Endothelial cell of umbilical vein (primary cell): Measurements from ENCODE around the gene DPP6. TPM values are rescaled to one million over a fixed set of nuclear protein-coding genes. Genes with fewer than 3 reads are reported as not detected.

Experiments
- BruUV-seq: library from RNA; stranded (reverse); fragments of 400-500 nt; replicated peaks from 2 replicates; lab custom pipeline; 2021; lab: Mats Ljungman, UMichigan
- CTCF ChIA-PET: fragments of 300-600, 350-600 bp; sonication (Branson Sonifier 250); formaldehyde crosslinking; loops from one replicate; lab custom pipeline; 2021; ENCODE audit warnings: antibody characterized with exemption, inconsistent platforms; lab: Charles Lee
- POLR2A ChIA-PET: fragments of 300-600, 350-600 bp; sonication (Branson Sonifier 250); formaldehyde crosslinking; loops from one replicate; lab custom pipeline; 2021; ENCODE audit warnings: antibody characterized with exemption, inconsistent platforms; lab: Charles Lee
- DNase-seq: peaks from one replicate; pipeline ENCODE4 v3.0.0-alpha.2; 2011; ENCODE audit warnings: low read depth, low spot score
- FAIRE-seq: peaks from 2 replicates; lab custom pipeline; 2011; peaks lifted over from hg19 to GRCh38; lab: Jason Lieb, UNC
- H2AFZ ChIP-seq: 2 replicates; pipeline ENCODE4 v1.6.0; 2012; ENCODE audit warnings: low read depth, low read length, control low read depth, inconsistent platforms
- H3K27ac ChIP-seq: 2 replicates; pipeline ENCODE4 v1.5.1; 2011; ENCODE audit warnings: low read depth, mild to moderate bottlenecking, control low read depth, low read length, moderate library complexity; ENCODE audit not compliant: insufficient read depth
- H3K27me3 ChIP-seq, 2 experiments: 2 replicates each; pipeline versions ENCODE4 v1.6.0 to v1.6.1; 2011; ENCODE audit warnings: low read length in 2 of 2, mixed read lengths in 1 of 2; ENCODE audit not compliant: control insufficient read depth in 2 of 2, insufficient read depth in 2 of 2
- H3K36me3 ChIP-seq, 2 experiments: 2 replicates in 1 of 2; 3 replicates in 1 of 2; pipeline ENCODE4 v1.5.1; 2011; ENCODE audit warnings: low read length in 2 of 2, mild to moderate bottlenecking in 1 of 2, moderate library complexity in 1 of 2; ENCODE audit not compliant: control insufficient read depth in 2 of 2, insufficient read depth in 2 of 2; ENCODE audit errors: extremely low read depth in 1 of 2
- H3K4me1 ChIP-seq: 3 replicates; pipeline ENCODE4 v1.5.1; 2011; ENCODE audit warnings: mild to moderate bottlenecking, low read length; ENCODE audit not compliant: control insufficient read depth, insufficient read depth; ENCODE audit errors: extremely low read depth
- H3K4me2 ChIP-seq: 2 replicates; pipeline ENCODE4 v1.6.1; 2011; ENCODE audit warnings: low read length, control low read depth, mixed read lengths; ENCODE audit not compliant: insufficient read depth
- H3K4me3 ChIP-seq, 3 experiments: fragments of 200-600 bp in 1 of 3; sonication (generic), shearing (Covaris generic) in 1 of 3; replicated peaks in 1 of 3; 2 replicates each; pipeline ENCODE4 v1.5.1; 2011 to 2016; ENCODE audit warnings: control low read depth in 3 of 3, low read length in 3 of 3, mild to moderate bottlenecking in 2 of 3, inconsistent platforms in 1 of 3, low read depth in 1 of 3, moderate library complexity in 1 of 3; ENCODE audit not compliant: insufficient read depth in 1 of 3
- H3K79me2 ChIP-seq: 2 replicates; pipeline ENCODE4 v1.6.0; 2012; ENCODE audit warnings: low read length, inconsistent platforms; ENCODE audit not compliant: control insufficient read depth, insufficient read depth
- H3K9ac ChIP-seq: replicated peaks from 2 replicates; pipeline ENCODE3; 2011; ENCODE audit warnings: low read length, control low read depth; ENCODE audit not compliant: insufficient read depth; ENCODE audit errors: extremely low read depth
- H3K9me1 ChIP-seq: replicated peaks from 3 replicates; pipeline ENCODE4 v1.6.0; 2011; ENCODE audit warnings: mild to moderate bottlenecking, low read length; ENCODE audit not compliant: control insufficient read depth, insufficient read depth; ENCODE audit errors: extremely low read depth
- H3K9me3 ChIP-seq: replicated peaks from 2 replicates; pipeline ENCODE4 v1.5.1; 2012; ENCODE audit warnings: low read length, inconsistent platforms; ENCODE audit not compliant: control insufficient read depth, insufficient read depth
- H4K20me1 ChIP-seq: replicated peaks from 2 replicates; pipeline ENCODE3; 2011; ENCODE audit warnings: mild to moderate bottlenecking, low read length; ENCODE audit not compliant: control insufficient read depth, insufficient read depth; ENCODE audit errors: extremely low read depth
- CTCF ChIP-seq, 2 donors: IDR thresholded peaks; 1 replicate in 1 of 2; 2 replicates in 1 of 2; pipeline ENCODE4 v1.5.1; 2011; ENCODE audit warnings: low read length in 2 of 2, mild to moderate bottlenecking in 2 of 2, moderate library complexity in 2 of 2, control low read depth in 1 of 2, inconsistent platforms in 1 of 2, low read depth in 1 of 2; ENCODE audit not compliant: insufficient read depth in 1 of 2; ENCODE audit errors: extremely low read depth in 1 of 2
- EZH2 ChIP-seq: IDR thresholded peaks from 2 replicates; pipeline ENCODE4 v1.6.1; 2012; ENCODE audit warnings: borderline replicate concordance, low read depth, mild to moderate bottlenecking, moderate library complexity, low read length, inconsistent platforms; ENCODE audit not compliant: severe bottlenecking
- FOS ChIP-seq: IDR thresholded peaks from 2 replicates; pipeline ENCODE4 v1.6.1; 2011; ENCODE audit warnings: mild to moderate bottlenecking, low read length, moderate library complexity, borderline replicate concordance; ENCODE audit not compliant: insufficient read depth
- GATA2 ChIP-seq: IDR thresholded peaks from 2 replicates; pipeline ENCODE4 v1.7.0; 2011; ENCODE audit warnings: low read depth, mild to moderate bottlenecking, moderate library complexity, mixed read lengths, low read length; ENCODE audit not compliant: insufficient read length, insufficient read depth
- JUN ChIP-seq: IDR thresholded peaks from 2 replicates; pipeline ENCODE4 v1.6.1; 2011; ENCODE audit warnings: borderline replicate concordance, low read depth; ENCODE audit not compliant: insufficient read length, insufficient read depth
- MAX ChIP-seq: IDR thresholded peaks from 2 replicates; pipeline ENCODE4 v1.6.1; 2011; ENCODE audit not compliant: insufficient read depth, insufficient read length
- MYC ChIP-seq: IDR thresholded peaks from one replicate; pipeline ENCODE4 v1.6.1; 2011; ENCODE audit warnings: mild to moderate bottlenecking, low read depth, low read length
- POLR2A ChIP-seq: IDR thresholded peaks from 2 replicates; pipeline ENCODE4 v1.6.1; 2012; ENCODE audit warnings: low read depth, mild to moderate bottlenecking, control low read depth, low read length
- POLR2AphosphoS5 ChIP-seq: IDR thresholded peaks from 2 replicates; pipeline ENCODE4 v1.6.1; 2012; ENCODE audit warnings: low read depth, mild to moderate bottlenecking, control low read depth, low read length, moderate library complexity; ENCODE audit not compliant: insufficient read depth
- dilution Hi-C: fragments of 300-500 bp; cut with MboI; formaldehyde crosslinking; loops from one replicate; pipeline ENCODE4 v1.15.0; 2019; ENCODE audit warnings: low sequenced_read_pairs; ENCODE audit not compliant: extremely low pct_ligation_motif_present
- intact Hi-C: fragments of 100-400 bp; cut with micrococcal nuclease; formaldehyde crosslinking; loops from one replicate; pipeline ENCODE4 v1.10.0; 2022
- polyA plus RNA-seq, 4 experiments: library from polyadenylated mRNA; depleted of rRNA in 3 of 4; stranded (reverse) in 3 of 4; unstranded in 1 of 4; fragments of >200 nt; gene quantifications; 2 replicates each; pipeline versions ENCODE4 v1.2.1 to v1.2.3, GENCODE V29; 2011 to 2012; ENCODE audit warnings: missing spikeins in 1 of 4
- total RNA-seq: library from RNA; stranded (reverse); gene quantifications from 2 replicates; pipeline ENCODE4 v1.2.3, GENCODE V29; 2021

DPP6 gene
- total and polyA plus RNA-seq, 2 donors (not counting 3 experiments of a cell fraction or from before 2014, with no cell fraction given) = not detected

- H3K9me3 ChIP-seq = peaks cover 3% of the 10 kb centered on the region
- intact Hi-C loops = no loop called here
- H3K27ac ChIP-seq = no peak overlapping the region
- CTCF ChIA-PET = no interaction called here
- no peak overlapping the region for H3K4me3 ChIP-seq
- no peak for TF ChIP-seq MYC
- no peak for TF ChIP-seq POLR2AphosphoS5
- no peak for TF ChIP-seq CTCF (IDR thresholded peaks at IDR 0.05; ENCODE audit: extremely low read depth in 1 of 2, insufficient read depth in 1 of 2, low read depth in 1 of 2, low read length in 2 of 2)
- TF ChIP-seq JUN = no peak
- no peak for TF ChIP-seq EZH2
- no peak for TF ChIP-seq MAX
- TF ChIP-seq FOS = no peak
- no peak for TF ChIP-seq POLR2A
- no peak for TF ChIP-seq GATA2
- no peak for FAIRE-seq
- POLR2A ChIA-PET = no interaction called here
- no peaks in the 10 kb centered on the region for H3K36me3 ChIP-seq
- no peaks in the 10 kb centered on the region for H3K4me1 ChIP-seq
- no peak overlapping the region for H2AFZ ChIP-seq
- no peak overlapping the region for H3K9ac ChIP-seq
- no peak for DNase-seq
- no peaks in the 10 kb centered on the region for H3K27me3 ChIP-seq
- H3K79me2 ChIP-seq = no peaks in the 10 kb centered on the region
- H4K20me1 ChIP-seq = no peaks in the 10 kb centered on the region
- no peak overlapping the region for H3K4me2 ChIP-seq
- no TSS peak for BruUV-seq
- dilution Hi-C loops = no loop called here
- H3K9me1 ChIP-seq = no peaks in the 10 kb centered on the region
Observed at GRCh38 chr7:154627646-154628290, 575.6 kb downstream of the DPP6 start.
